OCI-LY7 (cell line): ENCODE measurements around the gene TMEM272.

Experiments
- EZH2phosphoT487 ChIP-seq: fragments of 200-600 bp; sonication (generic); IDR thresholded peaks from 2 replicates; pipeline ENCODE4 v1.6.1; 2018; ENCODE audit warnings: low read depth, borderline replicate concordance, mild to moderate bottlenecking, mixed run types, antibody characterized with exemption, low read length, moderate library complexity, mixed read lengths
- TF ChIP-seq, protein P1 (sequence below): fragments of 200-600 bp; sonication (generic); conservative IDR thresholded peaks from 2 replicates; pipeline ENCODE4 v1.5.1; 2014; ENCODE audit warnings: mild to moderate bottlenecking, antibody characterized with exemption, low read length, moderate library complexity, mixed read lengths

DNA sequence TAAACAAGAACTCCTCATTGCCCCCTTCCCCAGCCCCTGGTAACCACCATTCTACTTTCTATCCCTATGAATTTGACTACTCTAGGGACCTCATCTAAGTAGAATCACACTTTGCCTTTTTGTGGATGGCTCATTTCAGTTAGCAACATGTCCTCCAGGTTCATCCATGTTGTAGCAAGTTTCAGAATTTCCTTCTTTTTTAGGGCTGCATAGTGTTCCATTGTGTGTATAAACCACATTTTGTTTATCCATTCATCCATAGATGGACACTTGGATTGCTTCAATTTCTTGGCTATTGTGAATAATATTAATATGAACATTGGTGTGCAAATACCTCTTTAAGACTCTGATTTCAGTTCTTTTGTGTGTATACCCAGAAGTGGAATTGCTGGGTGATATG lies 36.2 kb downstream of the TMEM272 start:
- TF ChIP-seq, protein P1, sequence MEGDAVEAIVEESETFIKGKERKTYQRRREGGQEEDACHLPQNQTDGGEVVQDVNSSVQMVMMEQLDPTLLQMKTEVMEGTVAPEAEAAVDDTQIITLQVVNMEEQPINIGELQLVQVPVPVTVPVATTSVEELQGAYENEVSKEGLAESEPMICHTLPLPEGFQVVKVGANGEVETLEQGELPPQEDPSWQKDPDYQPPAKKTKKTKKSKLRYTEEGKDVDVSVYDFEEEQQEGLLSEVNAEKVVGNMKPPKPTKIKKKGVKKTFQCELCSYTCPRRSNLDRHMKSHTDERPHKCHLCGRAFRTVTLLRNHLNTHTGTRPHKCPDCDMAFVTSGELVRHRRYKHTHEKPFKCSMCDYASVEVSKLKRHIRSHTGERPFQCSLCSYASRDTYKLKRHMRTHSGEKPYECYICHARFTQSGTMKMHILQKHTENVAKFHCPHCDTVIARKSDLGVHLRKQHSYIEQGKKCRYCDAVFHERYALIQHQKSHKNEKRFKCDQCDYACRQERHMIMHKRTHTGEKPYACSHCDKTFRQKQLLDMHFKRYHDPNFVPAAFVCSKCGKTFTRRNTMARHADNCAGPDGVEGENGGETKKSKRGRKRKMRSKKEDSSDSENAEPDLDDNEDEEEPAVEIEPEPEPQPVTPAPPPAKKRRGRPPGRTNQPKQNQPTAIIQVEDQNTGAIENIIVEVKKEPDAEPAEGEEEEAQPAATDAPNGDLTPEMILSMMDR = no peak
- no peak for TF ChIP-seq EZH2phosphoT487
